Bronchial smooth muscle cell (primary cell): ENCODE results near the gene MLNR. TPM values are rescaled to one million over a fixed set of nuclear protein-coding genes. Genes with fewer than 3 reads are reported as not detected.

Experiments
- total RNA-seq: library from RNA; depleted of rRNA; stranded (reverse); fragments of >200 nt; gene quantifications from 2 replicates; pipeline ENCODE4 v1.2.1, GENCODE V29; 2014

Gene MLNR, protein sequence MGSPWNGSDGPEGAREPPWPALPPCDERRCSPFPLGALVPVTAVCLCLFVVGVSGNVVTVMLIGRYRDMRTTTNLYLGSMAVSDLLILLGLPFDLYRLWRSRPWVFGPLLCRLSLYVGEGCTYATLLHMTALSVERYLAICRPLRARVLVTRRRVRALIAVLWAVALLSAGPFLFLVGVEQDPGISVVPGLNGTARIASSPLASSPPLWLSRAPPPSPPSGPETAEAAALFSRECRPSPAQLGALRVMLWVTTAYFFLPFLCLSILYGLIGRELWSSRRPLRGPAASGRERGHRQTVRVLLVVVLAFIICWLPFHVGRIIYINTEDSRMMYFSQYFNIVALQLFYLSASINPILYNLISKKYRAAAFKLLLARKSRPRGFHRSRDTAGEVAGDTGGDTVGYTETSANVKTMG
- not detected in 2 replicates for total RNA-seq

DNA sequence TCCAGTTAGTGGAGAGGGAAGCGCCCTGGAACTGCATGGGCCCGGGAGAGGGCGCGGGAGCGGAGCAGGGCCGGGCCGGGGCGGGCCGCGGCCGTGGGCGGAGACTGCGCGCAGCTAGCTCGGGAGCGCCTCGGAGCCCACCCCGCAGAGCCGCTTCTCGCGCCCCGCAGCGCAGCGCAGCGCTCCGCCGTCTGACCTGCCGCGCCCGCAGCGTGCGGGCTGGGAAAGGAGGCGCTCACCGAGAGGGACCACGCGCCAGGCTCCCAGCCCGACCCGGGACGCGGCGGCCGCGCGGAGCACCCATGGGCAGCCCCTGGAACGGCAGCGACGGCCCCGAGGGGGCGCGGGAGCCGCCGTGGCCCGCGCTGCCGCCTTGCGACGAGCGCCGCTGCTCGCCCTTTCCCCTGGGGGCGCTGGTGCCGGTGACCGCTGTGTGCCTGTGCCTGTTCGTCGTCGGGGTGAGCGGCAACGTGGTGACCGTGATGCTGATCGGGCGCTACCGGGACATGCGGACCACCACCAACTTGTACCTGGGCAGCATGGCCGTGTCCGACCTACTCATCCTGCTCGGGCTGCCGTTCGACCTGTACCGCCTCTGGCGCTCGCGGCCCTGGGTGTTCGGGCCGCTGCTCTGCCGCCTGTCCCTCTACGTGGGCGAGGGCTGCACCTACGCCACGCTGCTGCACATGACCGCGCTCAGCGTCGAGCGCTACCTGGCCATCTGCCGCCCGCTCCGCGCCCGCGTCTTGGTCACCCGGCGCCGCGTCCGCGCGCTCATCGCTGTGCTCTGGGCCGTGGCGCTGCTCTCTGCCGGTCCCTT lies at the start of gene MLNR:
TSS of gene MLNR (plus strand) at position 303 of the 820 bp plus-strand sequence. CDS start at position 303, 0 bp downstream.

DNA sequence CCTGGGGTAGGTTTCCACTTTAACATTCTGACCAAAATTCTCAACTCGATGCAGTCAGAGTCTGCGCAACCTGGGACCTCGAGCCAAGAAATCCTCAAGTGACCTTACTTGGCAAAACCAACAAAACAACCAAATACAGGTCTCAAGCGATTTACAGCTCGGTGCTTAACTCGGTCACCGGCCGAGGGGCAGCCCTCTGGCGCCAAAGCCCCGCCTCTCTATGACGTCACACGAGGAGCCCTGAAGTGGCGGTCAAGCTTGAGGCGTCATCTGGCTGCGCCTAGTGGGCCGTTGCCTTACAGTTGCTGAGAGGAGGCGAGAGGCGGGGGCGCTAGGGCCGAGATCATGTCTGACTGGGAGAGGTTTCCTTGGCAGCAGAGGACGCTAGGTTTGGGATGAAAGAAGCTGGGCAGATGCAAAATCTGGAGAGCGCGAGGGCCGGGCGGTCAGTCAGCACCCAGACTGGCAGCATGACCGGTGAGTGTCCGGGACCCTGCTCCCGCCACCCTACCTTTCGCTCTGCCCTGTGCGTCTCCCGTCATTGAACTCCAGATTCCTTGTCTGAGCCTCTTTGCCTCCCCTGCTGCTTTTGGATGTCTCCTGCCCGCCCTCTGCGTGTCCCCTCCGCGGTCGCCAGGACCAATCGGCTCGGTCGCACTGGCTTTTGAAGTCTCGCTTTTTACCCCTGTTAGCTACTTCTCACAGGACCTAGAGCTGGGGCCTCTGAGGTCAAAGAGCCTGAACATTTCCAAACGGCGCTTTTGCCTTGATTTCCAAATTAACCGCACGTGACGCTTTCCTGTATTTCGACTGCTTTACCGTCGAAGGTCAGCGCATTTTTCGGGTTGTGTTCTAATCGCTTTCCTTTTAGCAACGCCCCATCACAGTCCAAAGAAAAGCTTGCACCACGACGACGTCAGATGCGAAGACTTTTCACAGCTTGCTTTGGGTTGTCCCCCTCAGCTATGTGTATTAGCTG lies 27.8 kb downstream of the MLNR start, which contains the start of gene CDADC1:
TSS of gene CDADC1 (plus strand) at position 283 of the 979 bp plus-strand sequence. CDS start at position 396, 113 bp downstream.

Other genes with a start within 250 kb of the MLNR start
- 48.5 and 55.8 TPM in 2 replicates for gene FNDC3A, start 244.4 kb upstream of the MLNR start, total RNA-seq
- 3.1 and 3.8 TPM in 2 replicates for gene CDADC1, start 27.6 kb downstream of the MLNR start, total RNA-seq
- 10.7 TPM in 2 replicates for gene CAB39L, start 223.7 kb downstream of the MLNR start, total RNA-seq
- 5.2 and 10.6 TPM in 2 replicates for gene SETDB2, start 223.9 kb downstream of the MLNR start, total RNA-seq